GM12873 (cell line): ENCODE measurements around the gene ITGB1.

ENCODE experiments used
- CTCF ChIP-seq: IDR thresholded peaks from 2 replicates; pipeline ENCODE4 v1.5.1; 2012; ENCODE audit warnings: low read depth, mild to moderate bottlenecking, moderate library complexity, low read length, control low read depth; ENCODE audit not compliant: insufficient read depth; ENCODE audit errors: missing control alignments

The ITGB1 gene

DNA sequence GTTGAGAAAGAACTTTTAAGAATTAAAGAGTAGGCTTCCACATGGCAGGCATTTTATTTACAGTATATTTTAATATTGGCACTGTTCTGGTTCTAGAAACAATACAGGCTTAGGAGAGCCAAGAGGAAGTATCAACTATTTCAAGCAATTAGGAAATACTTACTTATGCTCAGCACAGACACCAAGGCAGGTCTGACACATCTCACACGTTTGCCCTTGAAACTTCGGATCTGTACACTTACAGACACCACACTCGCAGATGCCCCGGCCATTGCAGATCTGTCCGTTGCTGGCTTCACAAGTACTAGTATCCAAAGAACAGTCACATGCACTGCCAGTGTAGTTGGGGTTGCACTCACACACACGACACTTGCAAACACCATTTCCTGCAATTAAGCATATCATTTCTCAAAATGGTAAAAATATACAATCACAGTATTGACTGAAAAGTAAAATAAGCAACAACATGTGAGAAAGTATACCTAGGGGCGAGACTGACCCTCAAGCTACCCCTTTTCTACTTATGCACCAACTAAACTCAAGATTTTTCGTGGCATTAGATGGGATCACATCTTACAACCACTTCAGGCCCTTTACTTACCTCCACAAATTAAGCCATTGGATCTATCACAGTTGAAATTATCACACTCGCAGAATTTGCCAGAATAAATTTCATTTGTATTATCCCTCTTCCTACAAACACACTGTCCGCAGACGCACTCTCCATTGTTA lies 46.6 kb downstream of the ITGB1 start:
- no peak for TF ChIP-seq CTCF

DNA sequence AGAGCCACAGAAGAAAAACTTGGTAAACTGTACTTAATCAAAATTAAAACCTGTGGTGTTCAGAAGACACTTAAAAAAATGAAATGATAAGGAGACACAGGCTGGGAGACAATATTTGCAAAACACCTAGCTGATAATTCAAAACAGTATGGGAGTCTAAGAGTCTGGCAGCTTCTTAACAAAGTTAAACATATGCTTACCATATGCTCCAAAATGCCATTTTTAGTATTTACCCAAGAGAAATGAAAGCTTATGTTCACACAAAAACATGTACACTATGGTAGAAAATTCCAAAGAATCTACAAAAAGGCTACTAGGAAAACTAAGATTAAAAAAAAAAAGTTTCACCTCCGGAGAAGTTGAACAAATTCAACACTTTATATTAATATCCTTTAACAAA lies 48.6 kb downstream of the ITGB1 start:
- TF ChIP-seq CTCF = no peak

GRCh38 chr10:32906595-32906994 lies 51.4 kb downstream of the ITGB1 start:
- no peak for TF ChIP-seq CTCF

DNA sequence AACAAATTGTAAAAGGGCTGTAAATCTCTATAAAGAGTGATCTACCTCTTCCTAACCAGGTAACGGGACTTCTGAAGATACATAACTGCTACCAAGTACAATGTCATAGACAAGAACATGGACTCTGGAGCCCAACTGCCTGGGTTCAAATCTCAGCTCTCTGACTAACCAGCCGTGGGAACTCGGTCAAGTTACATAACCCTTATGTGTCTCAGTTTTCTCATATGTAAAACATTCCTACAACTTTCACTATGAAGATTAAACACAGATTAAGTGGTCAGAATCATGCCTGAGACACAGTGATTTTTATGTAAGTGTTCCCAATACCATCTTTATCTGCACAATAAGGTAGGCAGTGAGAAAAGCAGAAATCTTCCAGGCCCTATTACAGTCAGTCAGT lies 52.6 kb downstream of the ITGB1 start:
- no peak for TF ChIP-seq CTCF

GRCh38 chr10:32901815-32902214 lies 56.2 kb downstream of the ITGB1 start:
- no peak for TF ChIP-seq CTCF

GRCh38 chr10:32893916-32894664 lies 63.9 kb downstream of the ITGB1 start:
- no peak for TF ChIP-seq CTCF

DNA sequence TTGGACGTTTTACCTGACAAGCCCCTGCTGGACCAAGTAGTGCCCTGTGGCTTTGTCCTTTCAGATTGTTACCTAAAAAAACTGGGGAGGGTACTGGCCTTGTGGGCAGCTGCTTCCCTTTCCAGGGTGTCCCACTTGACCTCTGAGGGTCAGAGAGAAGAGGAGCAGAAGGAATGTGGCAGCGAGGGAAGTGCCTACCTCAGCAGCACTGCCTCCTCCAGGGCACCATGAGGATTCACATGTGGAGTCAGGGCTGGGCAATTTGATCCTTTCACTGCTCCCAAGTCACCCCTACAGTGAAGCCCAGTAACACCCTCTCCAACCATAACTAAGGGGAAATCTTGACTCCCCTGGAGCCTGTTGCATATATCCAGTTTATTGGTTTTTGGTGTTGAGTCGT lies 64.6 kb downstream of the ITGB1 start:
- TF ChIP-seq CTCF = peak; percentile 11
